Lung (tissue), 12 donors: ENCODE results near the gene RBSN. TPM values are rescaled to one million over a fixed set of nuclear protein-coding genes. Genes with fewer than 3 reads are reported as not detected.
A peak's percentile ranks its signal among the peaks of the same experiment; 100 is the strongest.

Experiments
- ATAC-seq: fragments of 200-7000 bp; cut with Tn5 transposase; one replicate; pipeline ENCODE4 v1.9.1; 2020; ENCODE audit warnings: moderate number of reproducible peaks; ENCODE audit not compliant: insufficient read depth, low FRiP score
- DNase-seq, 3 donors: peaks; one replicate each; pipeline ENCODE4 v3.0.0-alpha.2; 2013 to 2017
- H3K27ac ChIP-seq, 2 donors: one replicate each; pipeline ENCODE4 v1.5.1; 2013; ENCODE audit warnings: mild to moderate bottlenecking in 2 of 2, moderate library complexity in 2 of 2, control low read depth in 1 of 2, inconsistent platforms in 1 of 2, low read depth in 1 of 2, low read length in 1 of 2
- H3K27me3 ChIP-seq, 3 donors: one replicate each; pipeline ENCODE4 v1.5.1; 2013; ENCODE audit warnings: low read length in 2 of 3; ENCODE audit not compliant: control insufficient read depth in 3 of 3, insufficient read depth in 3 of 3
- H3K36me3 ChIP-seq, 4 donors: one replicate each; pipeline ENCODE4 v1.5.1; 2013; ENCODE audit warnings: low read length in 4 of 4, mild to moderate bottlenecking in 1 of 4, moderate library complexity in 1 of 4; ENCODE audit not compliant: control insufficient read depth in 4 of 4, insufficient read depth in 4 of 4
- H3K4me1 ChIP-seq, 5 donors: one replicate each; pipeline ENCODE4 v1.5.1; 2013; ENCODE audit warnings: low read length in 5 of 5, mild to moderate bottlenecking in 2 of 5, moderate library complexity in 1 of 5; ENCODE audit not compliant: control insufficient read depth in 5 of 5, insufficient read depth in 5 of 5
- H3K4me3 ChIP-seq: one replicate; pipeline ENCODE4 v1.5.1; 2013; ENCODE audit warnings: mild to moderate bottlenecking, control low read depth, moderate library complexity
- H3K9ac ChIP-seq, 2 donors: one replicate each; pipeline ENCODE4 v1.5.1; 2013; ENCODE audit warnings: low read length in 2 of 2, control low read depth in 1 of 2; ENCODE audit not compliant: insufficient read depth in 1 of 2
- H3K9me3 ChIP-seq, 4 donors: one replicate each; pipeline ENCODE4 v1.5.1; 2013; ENCODE audit warnings: low read length in 3 of 4, mild to moderate bottlenecking in 1 of 4, moderate library complexity in 1 of 4; ENCODE audit not compliant: control insufficient read depth in 4 of 4, insufficient read depth in 3 of 4
- WGBS, 2 donors: extraction: QIAGEN DNeasy Blood & Tissue Kit; methylation state at CpG; one replicate each; pipeline ENCODE4 v1.1.7; 2013; 5-methylcytosine and 5-hydroxymethylcytosine counted together
- polyA plus RNA-seq, 2 donors: library from polyadenylated mRNA; stranded (reverse); fragments of 200-250 nt; gene quantifications; one replicate each; pipeline ENCODE4 v1.2.1, GENCODE V29; 2013
- total RNA-seq, 2 donors: library from RNA; depleted of rRNA in 1 of 2; stranded (reverse); fragments of >200 nt in 1 of 2; gene quantifications; one replicate each; pipeline ENCODE4 v1.2.1, GENCODE V29; 2014 to 2021
- TF ChIP-seq, protein P1 (sequence below): IDR thresholded peaks from 2 replicates; pipeline ENCODE4 v1.5.1; 2012; ENCODE audit warnings: mild to moderate bottlenecking; ENCODE audit errors: control extremely low read depth, extremely low read depth
- donor health status: control.
- donor health status: control.
- donor health status: Bipolar disorder and iron deficiency.
- donor health status: healthy.
- donor health status: DM: yes; HTN: yes; CAD: no.

The RBSN gene
- total and polyA plus RNA-seq, 4 donors: 7.9 to 33.8 (median 17.4) TPM

GRCh38 chr3:15040844-15041243 lies 58.1 kb downstream of the RBSN start:
- Histone ChIP-seq H3K4me1 (peaks cover 2 to 22% (median 11%) of the 10 kb centered on the region in 5 donors), H3K9me3 (no peaks in the 10 kb centered on the region), H3K36me3 (peaks cover 21 to 46% (median 41%) of the 10 kb centered on the region in 4 donors), H3K27me3 (no peaks in the 10 kb centered on the region), H3K4me3 (no peak overlapping the region), H3K27ac (peak overlapping the region in 1 of 2 donors; percentile 43), H3K9ac (no peak overlapping the region)
- WGBS, 2 donors: 83 to 88% methylated on average over 3 of the region's 3 CpGs
- DNase-seq (no peak), ATAC-seq (no peak)
- TF ChIP-seq, protein P1, sequence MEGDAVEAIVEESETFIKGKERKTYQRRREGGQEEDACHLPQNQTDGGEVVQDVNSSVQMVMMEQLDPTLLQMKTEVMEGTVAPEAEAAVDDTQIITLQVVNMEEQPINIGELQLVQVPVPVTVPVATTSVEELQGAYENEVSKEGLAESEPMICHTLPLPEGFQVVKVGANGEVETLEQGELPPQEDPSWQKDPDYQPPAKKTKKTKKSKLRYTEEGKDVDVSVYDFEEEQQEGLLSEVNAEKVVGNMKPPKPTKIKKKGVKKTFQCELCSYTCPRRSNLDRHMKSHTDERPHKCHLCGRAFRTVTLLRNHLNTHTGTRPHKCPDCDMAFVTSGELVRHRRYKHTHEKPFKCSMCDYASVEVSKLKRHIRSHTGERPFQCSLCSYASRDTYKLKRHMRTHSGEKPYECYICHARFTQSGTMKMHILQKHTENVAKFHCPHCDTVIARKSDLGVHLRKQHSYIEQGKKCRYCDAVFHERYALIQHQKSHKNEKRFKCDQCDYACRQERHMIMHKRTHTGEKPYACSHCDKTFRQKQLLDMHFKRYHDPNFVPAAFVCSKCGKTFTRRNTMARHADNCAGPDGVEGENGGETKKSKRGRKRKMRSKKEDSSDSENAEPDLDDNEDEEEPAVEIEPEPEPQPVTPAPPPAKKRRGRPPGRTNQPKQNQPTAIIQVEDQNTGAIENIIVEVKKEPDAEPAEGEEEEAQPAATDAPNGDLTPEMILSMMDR: no peak

- no peak overlapping the region for H3K9ac ChIP-seq
- no peaks in the 10 kb centered on the region for H3K27me3 ChIP-seq
- H3K4me3 ChIP-seq: no peak overlapping the region
- TF ChIP-seq, protein P1: no peak
- ATAC-seq: no peak
- H3K27ac ChIP-seq: no peak overlapping the region
- peaks cover 2 to 20% (median 9%) of the 10 kb centered on the region in 5 donors for H3K4me1 ChIP-seq
- no peaks in the 10 kb centered on the region for H3K9me3 ChIP-seq
- DNase-seq: no peak
- H3K36me3 ChIP-seq: peaks cover 21 to 46% (median 34%) of the 10 kb centered on the region in 4 donors
- WGBS, 2 donors: 90 to 95% methylated on average over 6 of the region's 6 CpGs
Observed at GRCh38 chr3:15038306-15038705, 60.6 kb downstream of the RBSN start.

- Histone ChIP-seq H3K9ac (no peak overlapping the region), H3K27ac (no peak overlapping the region), H3K4me1 (no peaks in the 10 kb centered on the region), H3K27me3 (no peaks in the 10 kb centered on the region), H3K4me3 (no peak overlapping the region), H3K36me3 (peaks cover 16 to 70% (median 45%) of the 10 kb centered on the region in 4 donors), H3K9me3 (no peaks in the 10 kb centered on the region)
- DNase-seq: no peak
- no peak for ATAC-seq
- WGBS, 2 donors: 75 to 98% methylated on average over 3 of the region's 3 CpGs
- TF ChIP-seq, protein P1: no peak
Observed at GRCh38 chr3:15033103-15033502, 65.8 kb downstream of the RBSN start.

GRCh38 chr3:15032650-15033049 lies 66.3 kb downstream of the RBSN start:
- 81 to 85% methylated on average over 2 of the region's 2 CpGs for WGBS, 2 donors
- peaks cover 12 to 65% (median 44%) of the 10 kb centered on the region in 4 donors for H3K36me3 ChIP-seq
- TF ChIP-seq, protein P1: no peak

More at GRCh38 chr3:15032650-15033049, 66.3 kb downstream of the RBSN start:
- no peak overlapping the region for H3K9ac ChIP-seq
- no peak overlapping the region for H3K27ac ChIP-seq
- H3K27me3 ChIP-seq: no peaks in the 10 kb centered on the region
- ATAC-seq: no peak
- H3K4me3 ChIP-seq: no peak overlapping the region
- no peaks in the 10 kb centered on the region for H3K4me1 ChIP-seq
- no peaks in the 10 kb centered on the region for H3K9me3 ChIP-seq
- no peak for DNase-seq
